Activated T-cell treated with anti-CD3 and anti-CD28 coated beads, Interleukin-2, amount 50 U/mL, for 72 hours (primary cell): ENCODE data around the gene WNK1. TPM values are rescaled to one million over a fixed set of nuclear protein-coding genes. Genes with fewer than 3 reads are reported as not detected.
"Not testable (repeated sequence)": the region's sequence is repeated elsewhere in the genome, so short reads cannot be mapped to it uniquely, and the experiment has no call there.

Experiments
- ATAC-seq, 2 donors: fragments of 150-1000 bp; cut with Tn5 transposase; replicated peaks in 1 of 2; 2 replicates each; pipeline ENCODE4 v1.10.0; 2021; ENCODE audit warnings: moderate library complexity in 2 of 2, mild to moderate bottlenecking in 1 of 2
- DNase-seq, 2 donors: peaks; one replicate each; pipeline ENCODE4 v3.0.0; 2021 to 2022; ENCODE audit warnings: mixed read lengths in 1 of 2
- H3K27ac Mint-ChIP-seq: one replicate; pipeline ENCODE4 v1.8.0; 2022; ENCODE audit warnings: mild to moderate bottlenecking, moderate library complexity, mixed read lengths
- H3K27me3 Mint-ChIP-seq: one replicate; pipeline ENCODE4 v1.8.0; 2022; ENCODE audit warnings: low read depth, mixed read lengths
- H3K36me3 Mint-ChIP-seq, 2 donors: one replicate each; pipeline ENCODE4 v1.8.0; 2022; ENCODE audit warnings: mixed read lengths in 2 of 2, mild to moderate bottlenecking in 1 of 2; ENCODE audit not compliant: insufficient read depth in 2 of 2
- H3K4me1 Mint-ChIP-seq: one replicate; pipeline ENCODE4 v1.8.0; 2022; ENCODE audit warnings: low read depth, mixed read lengths
- H3K4me3 Mint-ChIP-seq, 2 donors: one replicate each; pipeline ENCODE4 v1.8.0; 2022; ENCODE audit warnings: mild to moderate bottlenecking in 2 of 2, mixed read lengths in 2 of 2, moderate library complexity in 2 of 2
- H3K9me3 Mint-ChIP-seq, 2 donors: one replicate each; pipeline ENCODE4 v1.8.0; 2022; ENCODE audit warnings: mixed read lengths in 2 of 2
- total RNA-seq, 2 donors: library from RNA; stranded (reverse); gene quantifications; one replicate each; pipeline ENCODE4 v1.2.3, GENCODE V29; 2022

WNK1 gene
- total RNA-seq, 2 donors from 2014 or later, result 177 to 213 TPM

- Mint-ChIP-seq H3K27ac (peak overlapping the region; percentile 54), H3K9me3 (no peaks in the 10 kb centered on the region), H3K36me3 (peaks cover 2% of the 10 kb centered on the region in 2 donors), H3K4me1 (peaks cover 45% of the 10 kb centered on the region), H3K4me3 (peak overlapping the region; percentile 15 to 21), H3K27me3 (no peaks in the 10 kb centered on the region)
- peak; percentile 61 to 63 for ATAC-seq
- DNase-seq, result no peak
Measured at GRCh38 chr12:848882-849527, 96.6 kb downstream of the WNK1 start.

- not testable (repeated sequence) for DNase-seq, H3K36me3 Mint-ChIP-seq, H3K27ac Mint-ChIP-seq, H3K4me3 Mint-ChIP-seq, H3K27me3 Mint-ChIP-seq, H3K9me3 Mint-ChIP-seq, ATAC-seq
- H3K4me1 Mint-ChIP-seq, result peaks cover 45% of the 10 kb centered on the region
Measured at GRCh38 chr12:849733-850437, 97.5 kb downstream of the WNK1 start.

DNA sequence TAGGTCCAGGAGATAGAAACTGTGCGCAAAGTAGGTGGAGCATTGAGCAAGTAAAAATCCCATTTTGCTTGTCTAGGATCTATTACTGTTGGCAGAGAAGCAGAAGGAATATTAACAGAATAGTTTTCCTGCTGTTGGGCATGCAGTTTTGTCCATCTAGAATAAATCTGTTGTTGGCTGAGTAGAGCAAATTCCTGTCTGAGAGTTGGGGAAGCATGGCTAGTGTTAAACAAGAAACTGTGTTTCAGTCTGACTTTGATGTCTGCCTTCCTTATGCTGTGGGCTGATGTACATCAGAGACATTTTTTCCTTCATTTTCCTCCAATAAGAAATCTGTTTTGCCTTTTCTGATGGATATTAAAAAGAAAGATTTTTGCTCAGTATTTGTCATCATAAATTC is 99.0 kb downstream of the WNK1 start:
- Mint-ChIP-seq H3K27me3 (no peaks in the 10 kb centered on the region), H3K4me3 (peak overlapping the region in 1 of 2 donors; percentile 71), H3K9me3 (no peaks in the 10 kb centered on the region), H3K27ac (peak overlapping the region; percentile 96), H3K4me1 (peaks cover 45% of the 10 kb centered on the region), H3K36me3 (peaks cover 2% of the 10 kb centered on the region in 2 donors)
- DNase-seq (no peak), ATAC-seq (no peak)

DNA sequence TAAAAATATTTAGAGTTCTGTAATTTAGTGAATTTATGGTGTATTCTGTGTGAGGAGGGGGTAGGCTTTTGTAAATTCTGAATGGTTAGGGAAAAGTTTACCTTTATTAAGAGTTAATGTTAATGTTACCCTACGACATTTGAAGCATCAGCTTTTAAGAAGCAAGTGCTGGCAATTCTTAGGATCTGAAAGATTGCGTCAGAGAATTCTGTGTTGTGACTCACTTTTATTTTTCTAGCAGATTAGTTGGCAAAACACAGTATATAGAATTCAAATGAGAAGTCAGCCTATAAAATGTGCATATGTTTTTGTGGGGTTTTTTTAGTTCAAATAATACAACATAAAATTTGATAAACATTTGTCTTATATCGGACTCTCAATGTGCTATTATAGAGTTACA is 99.5 kb downstream of the WNK1 start:
- H3K36me3 Mint-ChIP-seq, result peaks cover 2% of the 10 kb centered on the region in 2 donors
- peaks cover 45% of the 10 kb centered on the region for H3K4me1 Mint-ChIP-seq
- ATAC-seq, result no peak
- H3K27ac Mint-ChIP-seq, result peak overlapping the region; percentile 96
- H3K27me3 Mint-ChIP-seq, result no peaks in the 10 kb centered on the region
- no peak for DNase-seq
- peak overlapping the region in 1 of 2 donors; percentile 71 for H3K4me3 Mint-ChIP-seq
- H3K9me3 Mint-ChIP-seq, result no peaks in the 10 kb centered on the region

- no peaks in the 10 kb centered on the region for H3K27me3 Mint-ChIP-seq
- peak overlapping the region; percentile 96 for H3K27ac Mint-ChIP-seq
- H3K4me1 Mint-ChIP-seq, result peaks cover 35% of the 10 kb centered on the region
Measured at GRCh38 chr12:852864-853263, 100.5 kb downstream of the WNK1 start.

GRCh38 chr12:857611-858010 is 105.2 kb downstream of the WNK1 start:
- peaks cover under 1% of the 10 kb centered on the region for H3K4me1 Mint-ChIP-seq
- H3K9me3 Mint-ChIP-seq, result no peaks in the 10 kb centered on the region
- H3K36me3 Mint-ChIP-seq, result peaks cover 3 to 22% of the 10 kb centered on the region in 2 donors
- H3K27me3 Mint-ChIP-seq, result no peaks in the 10 kb centered on the region
- H3K27ac Mint-ChIP-seq, result peak overlapping the region; percentile 46
- no peak overlapping the region for H3K4me3 Mint-ChIP-seq
- ATAC-seq (no peak), DNase-seq (no peak)

More at GRCh38 chr12:852864-853263, 100.5 kb downstream of the WNK1 start:
- DNase-seq, result no peak
- Mint-ChIP-seq H3K4me3 (no peak overlapping the region), H3K9me3 (no peaks in the 10 kb centered on the region), H3K36me3 (peaks cover 2 to 7% of the 10 kb centered on the region in 2 donors)
- no peak for ATAC-seq

GRCh38 chr12:862303-862911 is 110.0 kb downstream of the WNK1 start:
- Mint-ChIP-seq H3K4me1 (no peaks in the 10 kb centered on the region), H3K4me3 (no peak overlapping the region), H3K36me3 (peaks cover 8 to 32% of the 10 kb centered on the region in 2 donors), H3K9me3 (no peaks in the 10 kb centered on the region), H3K27ac (peak overlapping the region; percentile 63), H3K27me3 (no peaks in the 10 kb centered on the region)
- no peak for DNase-seq
- ATAC-seq, result no peak

- no peak for ATAC-seq
- Mint-ChIP-seq H3K36me3 (peaks cover 8 to 32% of the 10 kb centered on the region in 2 donors), H3K27ac (peak overlapping the region; percentile 73)
Measured at GRCh38 chr12:863285-863684, 110.9 kb downstream of the WNK1 start.

GRCh38 chr12:865614-866013 is 113.2 kb downstream of the WNK1 start:
- no peaks in the 10 kb centered on the region for H3K27me3 Mint-ChIP-seq
- H3K4me3 Mint-ChIP-seq, result no peak overlapping the region
- DNase-seq (no peak), ATAC-seq (no peak)
- H3K36me3 Mint-ChIP-seq, result peaks cover 9 to 29% of the 10 kb centered on the region in 2 donors
- H3K9me3 Mint-ChIP-seq, result no peaks in the 10 kb centered on the region
- peak overlapping the region; percentile 8 for H3K27ac Mint-ChIP-seq
- peaks cover 9% of the 10 kb centered on the region for H3K4me1 Mint-ChIP-seq

More at GRCh38 chr12:863285-863684, 110.9 kb downstream of the WNK1 start:
- H3K4me3 Mint-ChIP-seq, result no peak overlapping the region
- H3K4me1 Mint-ChIP-seq, result peaks cover 4% of the 10 kb centered on the region
- no peak for DNase-seq
- H3K27me3 Mint-ChIP-seq, result no peaks in the 10 kb centered on the region
- H3K9me3 Mint-ChIP-seq, result no peaks in the 10 kb centered on the region

DNA sequence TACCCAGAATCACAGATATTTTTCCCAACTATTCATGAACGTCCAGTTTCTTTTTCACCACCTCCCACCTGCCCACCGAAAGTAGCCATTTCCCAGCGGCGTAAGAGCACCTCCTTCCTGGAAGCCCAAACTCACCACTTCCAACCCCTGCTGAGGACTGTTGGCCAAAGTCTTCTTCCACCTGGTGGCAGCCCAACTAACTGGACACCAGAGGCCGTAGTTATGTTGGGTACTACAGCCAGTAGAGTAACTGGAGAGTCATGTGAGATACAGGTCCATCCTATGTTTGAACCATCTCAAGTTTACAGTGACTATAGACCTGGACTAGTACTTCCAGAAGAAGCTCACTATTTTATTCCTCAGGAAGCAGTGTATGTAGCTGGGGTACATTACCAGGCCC is 115.5 kb downstream of the WNK1 start:
- Mint-ChIP-seq H3K4me1 (peaks cover 9% of the 10 kb centered on the region), H3K4me3 (no peak overlapping the region), H3K36me3 (peaks cover 6 to 17% of the 10 kb centered on the region in 2 donors), H3K9me3 (no peaks in the 10 kb centered on the region), H3K27me3 (no peaks in the 10 kb centered on the region), H3K27ac (no peak overlapping the region)
- no peak for ATAC-seq
- no peak for DNase-seq

GRCh38 chr12:868722-869121 is 116.3 kb downstream of the WNK1 start:
- ATAC-seq, result no peak
- H3K36me3 Mint-ChIP-seq, result peaks cover 6 to 17% of the 10 kb centered on the region in 2 donors

GRCh38 chr12:870378-870777 is 118.0 kb downstream of the WNK1 start:
- H3K36me3 Mint-ChIP-seq, result peaks cover 2 to 7% of the 10 kb centered on the region in 2 donors
- H3K4me3 Mint-ChIP-seq, result no peak overlapping the region
- H3K27ac Mint-ChIP-seq, result no peak overlapping the region
- no peaks in the 10 kb centered on the region for H3K9me3 Mint-ChIP-seq
- peaks cover 9% of the 10 kb centered on the region for H3K4me1 Mint-ChIP-seq
- no peak for DNase-seq
- H3K27me3 Mint-ChIP-seq, result no peaks in the 10 kb centered on the region
- ATAC-seq, result peak; percentile 25 to 33

More at GRCh38 chr12:868722-869121, 116.3 kb downstream of the WNK1 start:
- no peak overlapping the region for H3K27ac Mint-ChIP-seq
- H3K9me3 Mint-ChIP-seq, result no peaks in the 10 kb centered on the region
- H3K4me3 Mint-ChIP-seq, result no peak overlapping the region
- H3K4me1 Mint-ChIP-seq, result peaks cover 9% of the 10 kb centered on the region
- H3K27me3 Mint-ChIP-seq, result no peaks in the 10 kb centered on the region
- DNase-seq, result no peak

- no peaks in the 10 kb centered on the region for H3K4me1 Mint-ChIP-seq
- H3K36me3 Mint-ChIP-seq, result peaks cover 1 to 3% of the 10 kb centered on the region in 2 donors
- no peaks in the 10 kb centered on the region for H3K27me3 Mint-ChIP-seq
- no peak overlapping the region for H3K27ac Mint-ChIP-seq
- no peak for DNase-seq
- H3K9me3 Mint-ChIP-seq, result no peaks in the 10 kb centered on the region
- peak; percentile 57 to 72 for ATAC-seq
- no peak overlapping the region for H3K4me3 Mint-ChIP-seq
Measured at GRCh38 chr12:873954-874353, 121.6 kb downstream of the WNK1 start.
